ENCODE measurements around the gene TSN. TPM values are rescaled to one million over a fixed set of nuclear protein-coding genes. Genes with fewer than 3 reads are reported as not detected.

Gene TSN
- total RNA-seq, 1 experiment from 2014 or later: 125 TPM

DNA sequence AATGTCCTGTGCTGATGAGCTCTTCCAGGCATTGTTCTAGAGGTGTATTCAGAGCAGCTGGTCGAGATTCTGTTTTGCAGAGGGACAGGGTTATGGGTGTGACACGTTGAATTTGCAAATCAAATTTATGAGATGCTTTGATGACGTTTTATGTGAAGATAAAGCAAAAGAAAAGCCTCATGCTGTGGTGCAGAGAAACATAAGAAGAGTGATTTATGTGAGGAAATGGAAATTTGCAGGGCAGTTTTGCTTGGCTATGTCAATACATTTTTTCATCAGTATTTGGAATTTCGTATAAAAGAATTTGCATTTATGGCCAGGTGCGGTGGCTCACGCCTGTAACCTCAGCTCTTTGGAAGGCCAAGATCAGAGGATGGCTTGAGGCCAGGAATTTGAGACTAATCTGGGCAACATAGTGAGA, 36.4 kb downstream of the TSN start:
- CTCF ChIA-PET: no interaction called here
- TF ChIP-seq, protein P1, sequence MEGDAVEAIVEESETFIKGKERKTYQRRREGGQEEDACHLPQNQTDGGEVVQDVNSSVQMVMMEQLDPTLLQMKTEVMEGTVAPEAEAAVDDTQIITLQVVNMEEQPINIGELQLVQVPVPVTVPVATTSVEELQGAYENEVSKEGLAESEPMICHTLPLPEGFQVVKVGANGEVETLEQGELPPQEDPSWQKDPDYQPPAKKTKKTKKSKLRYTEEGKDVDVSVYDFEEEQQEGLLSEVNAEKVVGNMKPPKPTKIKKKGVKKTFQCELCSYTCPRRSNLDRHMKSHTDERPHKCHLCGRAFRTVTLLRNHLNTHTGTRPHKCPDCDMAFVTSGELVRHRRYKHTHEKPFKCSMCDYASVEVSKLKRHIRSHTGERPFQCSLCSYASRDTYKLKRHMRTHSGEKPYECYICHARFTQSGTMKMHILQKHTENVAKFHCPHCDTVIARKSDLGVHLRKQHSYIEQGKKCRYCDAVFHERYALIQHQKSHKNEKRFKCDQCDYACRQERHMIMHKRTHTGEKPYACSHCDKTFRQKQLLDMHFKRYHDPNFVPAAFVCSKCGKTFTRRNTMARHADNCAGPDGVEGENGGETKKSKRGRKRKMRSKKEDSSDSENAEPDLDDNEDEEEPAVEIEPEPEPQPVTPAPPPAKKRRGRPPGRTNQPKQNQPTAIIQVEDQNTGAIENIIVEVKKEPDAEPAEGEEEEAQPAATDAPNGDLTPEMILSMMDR (IDR thresholded peaks at IDR 0.05; ENCODE audit: unreplicated experiment): no peak
- intact Hi-C loops (cut with micrococcal nuclease; ENCODE audit: unreplicated experiment): no loop called here
- no peaks in the 10 kb centered on the region for H3K9me3 Mint-ChIP-seq (ENCODE audit: low read depth, unreplicated experiment)
- peaks cover 26% of the 10 kb centered on the region for H3K4me1 Mint-ChIP-seq (ENCODE audit: low read depth, unreplicated experiment)
- no peak overlapping the region for H3K27ac Mint-ChIP-seq (ENCODE audit: unreplicated experiment)
- no peak overlapping the region for H3K4me3 Mint-ChIP-seq (ENCODE audit: low read depth, unreplicated experiment)
- no peak for DNase-seq
- peaks cover 9% of the 10 kb centered on the region for H3K27me3 Mint-ChIP-seq (ENCODE audit: unreplicated experiment)
- no TSS peak for BruUV-seq (replicated peaks)
- peaks cover 6% of the 10 kb centered on the region for H3K36me3 Mint-ChIP-seq (ENCODE audit: insufficient read depth, unreplicated experiment)

DNA sequence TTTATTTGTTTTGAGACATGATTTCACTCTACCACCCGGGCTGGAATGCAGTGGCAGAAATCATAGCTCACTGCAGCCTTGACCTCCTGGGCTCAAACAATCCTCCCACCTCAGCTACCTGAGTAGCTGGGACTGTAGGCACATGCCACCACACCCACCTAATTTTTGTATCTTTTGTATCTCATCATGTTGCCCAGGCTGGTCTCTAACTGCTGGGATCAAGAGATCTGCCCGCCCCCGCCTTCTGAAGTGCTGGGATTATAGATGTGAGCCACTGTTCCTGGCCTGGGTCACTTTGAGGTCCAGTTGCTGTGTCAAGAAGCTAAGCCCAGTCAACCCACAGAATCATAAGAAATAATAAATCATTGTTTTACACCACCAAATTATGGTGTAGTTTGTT, 38.4 kb downstream of the TSN start:
- no TSS peak for BruUV-seq (replicated peaks)
- H3K27me3 Mint-ChIP-seq (ENCODE audit: unreplicated experiment): peaks cover 12% of the 10 kb centered on the region
- no peaks in the 10 kb centered on the region for H3K9me3 Mint-ChIP-seq (ENCODE audit: low read depth, unreplicated experiment)
- DNase-seq: no peak
- H3K27ac Mint-ChIP-seq (ENCODE audit: unreplicated experiment): no peak overlapping the region
- TF ChIP-seq, protein P1 (IDR thresholded peaks at IDR 0.05; ENCODE audit: unreplicated experiment): no peak
- H3K4me3 Mint-ChIP-seq (ENCODE audit: low read depth, unreplicated experiment): no peak overlapping the region
- intact Hi-C loops (cut with micrococcal nuclease; ENCODE audit: unreplicated experiment): no loop called here
- peaks cover 26% of the 10 kb centered on the region for H3K4me1 Mint-ChIP-seq (ENCODE audit: low read depth, unreplicated experiment)
- CTCF ChIA-PET: no interaction called here
- peaks cover 6% of the 10 kb centered on the region for H3K36me3 Mint-ChIP-seq (ENCODE audit: insufficient read depth, unreplicated experiment)

DNA sequence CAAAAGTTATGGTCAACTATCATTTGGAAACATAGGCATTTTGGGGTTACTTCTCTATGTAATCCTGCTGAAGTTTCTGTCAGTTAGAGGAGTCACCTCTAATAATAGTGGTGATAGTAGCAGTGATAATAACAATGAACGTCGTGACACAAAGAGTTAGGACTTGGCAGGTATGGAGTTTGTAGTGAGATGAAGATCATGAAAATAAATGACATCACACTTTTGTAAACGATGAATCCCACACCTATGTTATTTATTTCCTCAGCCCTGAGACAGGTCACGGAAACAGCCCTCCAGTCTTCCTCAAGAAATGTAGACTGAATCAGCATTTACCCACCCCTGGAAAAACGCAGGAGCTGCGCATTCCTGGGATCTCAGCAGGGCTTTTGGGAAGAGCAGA, 38.8 kb downstream of the TSN start:
- intact Hi-C loops (cut with micrococcal nuclease; ENCODE audit: unreplicated experiment): no loop called here
- CTCF ChIA-PET: no interaction called here
- Mint-ChIP-seq H3K27ac (ENCODE audit: unreplicated experiment) (no peak overlapping the region), H3K27me3 (ENCODE audit: unreplicated experiment) (peaks cover 12% of the 10 kb centered on the region), H3K9me3 (ENCODE audit: low read depth, unreplicated experiment) (no peaks in the 10 kb centered on the region), H3K4me3 (ENCODE audit: low read depth, unreplicated experiment) (no peak overlapping the region), H3K4me1 (ENCODE audit: low read depth, unreplicated experiment) (peaks cover 26% of the 10 kb centered on the region), H3K36me3 (ENCODE audit: insufficient read depth, unreplicated experiment) (peaks cover 6% of the 10 kb centered on the region)
- no peak for DNase-seq
- no TSS peak for BruUV-seq (replicated peaks)
- TF ChIP-seq, protein P1 (IDR thresholded peaks at IDR 0.05; ENCODE audit: unreplicated experiment): no peak

DNA sequence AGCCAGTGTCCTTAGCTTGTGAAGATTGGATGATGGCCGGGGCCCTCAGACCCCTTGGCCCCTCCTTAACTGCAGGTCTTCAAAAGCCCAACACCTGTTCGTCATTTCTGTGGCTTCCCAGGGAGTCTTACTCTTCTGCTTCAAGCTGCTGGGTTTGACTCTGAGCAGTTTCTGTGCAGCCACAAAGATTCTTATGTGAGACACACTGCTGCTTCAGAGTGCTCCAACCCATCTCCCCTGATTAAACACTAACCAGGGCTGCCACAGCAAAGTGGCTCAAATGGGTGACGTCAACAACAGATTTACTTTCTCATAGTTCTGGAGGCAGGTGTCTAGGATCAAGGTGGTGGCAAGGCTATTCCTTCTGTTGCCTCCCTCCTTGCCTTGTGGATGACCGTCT, 40.8 kb downstream of the TSN start:
- peaks cover 9% of the 10 kb centered on the region for H3K4me1 Mint-ChIP-seq (ENCODE audit: low read depth, unreplicated experiment)
- TF ChIP-seq, protein P1 (IDR thresholded peaks at IDR 0.05; ENCODE audit: unreplicated experiment): no peak
- intact Hi-C loops (cut with micrococcal nuclease; ENCODE audit: unreplicated experiment): no loop called here
- H3K4me3 Mint-ChIP-seq (ENCODE audit: low read depth, unreplicated experiment): no peak overlapping the region
- no peak overlapping the region for H3K27ac Mint-ChIP-seq (ENCODE audit: unreplicated experiment)
- no peak for DNase-seq
- H3K9me3 Mint-ChIP-seq (ENCODE audit: low read depth, unreplicated experiment): no peaks in the 10 kb centered on the region
- no TSS peak for BruUV-seq (replicated peaks)
- peaks cover 12% of the 10 kb centered on the region for H3K27me3 Mint-ChIP-seq (ENCODE audit: unreplicated experiment)
- no peaks in the 10 kb centered on the region for H3K36me3 Mint-ChIP-seq (ENCODE audit: insufficient read depth, unreplicated experiment)
- CTCF ChIA-PET: no interaction called here

Data from Calu3 (cell line).